Activated naive CD8-positive, alpha-beta T cell (primary cell): ENCODE results near the gene PIK3C2G.

ENCODE experiments used
- H3K27ac Mint-ChIP-seq: one replicate; pipeline ENCODE4 v1.8.0; 2021; ENCODE audit warnings: mixed read lengths
- H3K27me3 Mint-ChIP-seq: one replicate; pipeline ENCODE4 v1.8.0; 2021; ENCODE audit warnings: mixed read lengths
- H3K36me3 Mint-ChIP-seq: one replicate; pipeline ENCODE4 v1.8.0; 2021; ENCODE audit warnings: mixed read lengths
- H3K4me1 Mint-ChIP-seq: one replicate; pipeline ENCODE4 v1.8.0; 2021; ENCODE audit warnings: low read depth, mixed read lengths
- H3K4me3 Mint-ChIP-seq: one replicate; pipeline ENCODE4 v1.8.0; 2021; ENCODE audit warnings: mild to moderate bottlenecking, mixed read lengths
- H3K9me3 Mint-ChIP-seq: one replicate; pipeline ENCODE4 v1.8.0; 2021; ENCODE audit warnings: low read depth, mixed read lengths

The PIK3C2G gene

GRCh38 chr12:18261906-18262305, 588 bp downstream of the PIK3C2G start:
- no peaks in the 10 kb centered on the region for H3K4me1 Mint-ChIP-seq
- H3K36me3 Mint-ChIP-seq: no peaks in the 10 kb centered on the region
- H3K27me3 Mint-ChIP-seq: no peaks in the 10 kb centered on the region
- no peak overlapping the region for H3K4me3 Mint-ChIP-seq
- H3K9me3 Mint-ChIP-seq: peaks cover 10% of the 10 kb centered on the region
- no peak overlapping the region for H3K27ac Mint-ChIP-seq

GRCh38 chr12:18262514-18262913, 1.2 kb downstream of the PIK3C2G start:
- Mint-ChIP-seq H3K4me1 (no peaks in the 10 kb centered on the region), H3K27ac (no peak overlapping the region), H3K9me3 (peaks cover 4% of the 10 kb centered on the region)

DNA sequence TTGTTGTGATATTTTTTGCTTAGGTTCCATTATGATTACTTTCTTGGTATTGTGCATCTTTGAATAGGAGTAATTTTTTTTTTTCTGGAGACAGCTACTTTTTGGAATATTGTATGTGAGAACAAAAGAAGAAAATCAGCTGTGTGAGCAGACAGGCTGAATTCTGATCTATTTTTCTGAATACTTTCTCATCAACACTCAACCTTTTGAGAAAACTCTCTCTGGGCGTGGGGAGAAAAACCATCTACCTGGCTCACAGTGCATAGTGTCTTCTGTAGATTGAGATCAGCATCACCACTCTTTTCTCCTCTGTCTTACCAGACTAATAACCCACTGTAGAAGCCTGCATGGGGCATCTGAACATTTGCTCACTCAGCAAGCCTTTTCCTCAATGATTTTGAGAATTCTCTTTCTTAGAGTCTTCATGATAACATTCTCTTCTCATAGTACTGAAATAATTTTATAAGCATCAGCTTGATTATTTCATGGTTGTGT, 3.3 kb downstream of the PIK3C2G start:
- no peaks in the 10 kb centered on the region for H3K9me3 Mint-ChIP-seq
- no peaks in the 10 kb centered on the region for H3K4me1 Mint-ChIP-seq
- no peak overlapping the region for H3K4me3 Mint-ChIP-seq
- H3K27ac Mint-ChIP-seq: no peak overlapping the region
- no peaks in the 10 kb centered on the region for H3K36me3 Mint-ChIP-seq
- no peaks in the 10 kb centered on the region for H3K27me3 Mint-ChIP-seq

More at GRCh38 chr12:18262514-18262913, 1.2 kb downstream of the PIK3C2G start:
- Mint-ChIP-seq H3K4me3 (no peak overlapping the region), H3K36me3 (no peaks in the 10 kb centered on the region), H3K27me3 (no peaks in the 10 kb centered on the region)

GRCh38 chr12:18267427-18268099, 6.2 kb downstream of the PIK3C2G start:
- Mint-ChIP-seq H3K4me3 (no peak overlapping the region), H3K9me3 (peaks cover under 1% of the 10 kb centered on the region), H3K4me1 (no peaks in the 10 kb centered on the region), H3K27ac (no peak overlapping the region), H3K36me3 (no peaks in the 10 kb centered on the region), H3K27me3 (no peaks in the 10 kb centered on the region)

- H3K4me1 Mint-ChIP-seq: no peaks in the 10 kb centered on the region
- no peak overlapping the region for H3K4me3 Mint-ChIP-seq
- H3K36me3 Mint-ChIP-seq: no peaks in the 10 kb centered on the region
- no peaks in the 10 kb centered on the region for H3K27me3 Mint-ChIP-seq
- peaks cover 8% of the 10 kb centered on the region for H3K9me3 Mint-ChIP-seq
- H3K27ac Mint-ChIP-seq: no peak overlapping the region
Observed at GRCh38 chr12:18270958-18271460, 9.7 kb downstream of the PIK3C2G start.

GRCh38 chr12:18275981-18276380, 14.7 kb downstream of the PIK3C2G start:
- Mint-ChIP-seq H3K36me3 (no peaks in the 10 kb centered on the region), H3K27ac (no peak overlapping the region), H3K27me3 (no peaks in the 10 kb centered on the region)

GRCh38 chr12:18277196-18277595, 15.9 kb downstream of the PIK3C2G start:
- no peaks in the 10 kb centered on the region for H3K36me3 Mint-ChIP-seq
- H3K4me3 Mint-ChIP-seq: no peak overlapping the region
- no peaks in the 10 kb centered on the region for H3K27me3 Mint-ChIP-seq
- no peak overlapping the region for H3K27ac Mint-ChIP-seq
- H3K9me3 Mint-ChIP-seq: peaks cover 28% of the 10 kb centered on the region
- no peaks in the 10 kb centered on the region for H3K4me1 Mint-ChIP-seq

More at GRCh38 chr12:18275981-18276380, 14.7 kb downstream of the PIK3C2G start:
- Mint-ChIP-seq H3K4me3 (no peak overlapping the region), H3K9me3 (peaks cover 22% of the 10 kb centered on the region), H3K4me1 (no peaks in the 10 kb centered on the region)

- Mint-ChIP-seq H3K27me3 (no peaks in the 10 kb centered on the region), H3K27ac (no peak overlapping the region), H3K36me3 (no peaks in the 10 kb centered on the region), H3K4me1 (no peaks in the 10 kb centered on the region), H3K4me3 (no peak overlapping the region), H3K9me3 (peaks cover 27% of the 10 kb centered on the region)
Observed at GRCh38 chr12:18280728-18281127, 19.4 kb downstream of the PIK3C2G start.

GRCh38 chr12:18281941-18282340, 20.6 kb downstream of the PIK3C2G start:
- H3K4me3 Mint-ChIP-seq: no peak overlapping the region
- H3K27me3 Mint-ChIP-seq: no peaks in the 10 kb centered on the region

DNA sequence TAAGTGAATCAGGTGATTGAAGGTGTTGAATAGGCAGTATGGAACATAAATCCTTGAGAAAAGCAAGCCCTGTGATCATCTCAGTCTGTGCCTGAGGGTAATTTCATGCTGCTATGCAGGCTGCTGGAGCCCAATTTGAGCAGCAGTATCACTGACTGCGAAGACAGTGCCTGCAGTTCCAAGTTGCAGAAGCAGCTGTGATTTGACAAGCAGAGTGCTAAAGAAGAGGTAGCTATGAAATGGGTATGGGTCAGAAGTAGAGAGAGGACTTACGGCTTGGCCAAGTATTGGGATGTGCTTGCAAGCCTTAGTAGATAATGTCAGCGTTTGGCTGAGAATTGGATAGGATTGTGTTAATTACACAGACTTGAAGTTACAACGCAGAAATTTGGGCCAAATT, 22.5 kb downstream of the PIK3C2G start:
- no peak overlapping the region for H3K27ac Mint-ChIP-seq
- peaks cover 21% of the 10 kb centered on the region for H3K9me3 Mint-ChIP-seq
- no peaks in the 10 kb centered on the region for H3K36me3 Mint-ChIP-seq
- no peaks in the 10 kb centered on the region for H3K4me1 Mint-ChIP-seq
- H3K4me3 Mint-ChIP-seq: no peak overlapping the region
- no peaks in the 10 kb centered on the region for H3K27me3 Mint-ChIP-seq

More at GRCh38 chr12:18281941-18282340, 20.6 kb downstream of the PIK3C2G start:
- H3K4me1 Mint-ChIP-seq: no peaks in the 10 kb centered on the region
- no peak overlapping the region for H3K27ac Mint-ChIP-seq
- H3K36me3 Mint-ChIP-seq: no peaks in the 10 kb centered on the region
- H3K9me3 Mint-ChIP-seq: peaks cover 24% of the 10 kb centered on the region

DNA sequence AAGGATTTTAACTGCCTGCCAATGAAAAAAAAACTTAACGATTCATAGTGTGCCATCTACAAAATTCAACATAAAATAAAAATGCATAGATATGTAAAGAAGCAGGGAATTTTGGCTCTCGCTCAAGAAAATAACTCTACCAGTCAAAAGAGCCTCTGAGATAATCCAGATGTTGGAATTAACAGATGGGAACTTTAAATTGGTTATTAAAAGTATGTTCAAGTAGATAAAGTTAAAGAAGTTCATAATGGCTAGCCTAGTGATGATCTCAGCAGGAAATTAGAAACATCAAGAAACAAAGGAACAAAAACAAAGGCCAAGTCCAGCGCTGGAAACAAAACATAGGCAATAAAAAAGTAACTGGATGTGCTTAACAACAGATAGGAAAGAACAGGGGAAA, 23.1 kb downstream of the PIK3C2G start:
- H3K27ac Mint-ChIP-seq: no peak overlapping the region
- no peaks in the 10 kb centered on the region for H3K4me1 Mint-ChIP-seq
- peaks cover 22% of the 10 kb centered on the region for H3K9me3 Mint-ChIP-seq
- no peaks in the 10 kb centered on the region for H3K27me3 Mint-ChIP-seq
- H3K4me3 Mint-ChIP-seq: no peak overlapping the region
- H3K36me3 Mint-ChIP-seq: no peaks in the 10 kb centered on the region

DNA sequence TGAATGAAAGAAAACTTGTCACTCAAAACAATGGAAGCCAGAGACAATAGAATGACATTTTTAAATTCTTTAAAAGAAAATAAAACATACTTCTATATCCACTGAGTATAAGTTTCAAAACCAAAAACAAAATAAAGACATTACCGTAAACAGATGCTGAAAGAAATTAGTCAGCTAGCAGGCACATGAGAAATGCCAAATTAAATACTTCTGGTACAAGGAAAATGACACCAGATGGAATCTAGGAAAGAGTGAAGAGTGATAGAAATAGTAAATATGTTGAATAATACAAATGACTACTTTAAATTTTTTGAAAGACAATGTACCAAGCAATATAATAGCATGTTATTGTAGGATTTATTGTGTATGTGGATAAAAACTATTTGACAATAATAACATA, 23.8 kb downstream of the PIK3C2G start:
- Mint-ChIP-seq H3K36me3 (no peaks in the 10 kb centered on the region), H3K27ac (no peak overlapping the region), H3K27me3 (no peaks in the 10 kb centered on the region), H3K4me3 (no peak overlapping the region), H3K9me3 (peaks cover 27% of the 10 kb centered on the region), H3K4me1 (no peaks in the 10 kb centered on the region)

DNA sequence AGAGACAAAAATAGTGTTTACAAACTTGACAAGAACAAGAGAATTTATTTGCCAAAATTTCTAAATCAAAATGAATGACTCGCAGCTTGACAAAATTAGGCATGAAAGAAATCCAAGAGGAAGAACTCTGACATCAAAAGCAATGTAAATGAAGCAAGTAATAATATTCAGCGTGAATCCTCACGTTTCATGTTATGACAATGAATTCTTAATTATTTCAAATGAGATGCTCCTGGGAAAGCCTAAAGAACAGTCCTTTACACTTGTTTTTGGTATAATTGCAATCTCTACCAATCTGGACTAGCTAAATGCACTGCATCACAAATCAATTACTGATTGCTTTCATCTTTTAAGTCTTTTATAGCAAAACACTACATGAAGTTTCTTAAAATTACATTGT, 29.1 kb downstream of the PIK3C2G start:
- Mint-ChIP-seq H3K27me3 (no peaks in the 10 kb centered on the region), H3K4me1 (no peaks in the 10 kb centered on the region), H3K9me3 (peaks cover 15% of the 10 kb centered on the region), H3K4me3 (no peak overlapping the region), H3K36me3 (no peaks in the 10 kb centered on the region), H3K27ac (no peak overlapping the region)

- Mint-ChIP-seq H3K27ac (no peak overlapping the region), H3K27me3 (no peaks in the 10 kb centered on the region), H3K36me3 (no peaks in the 10 kb centered on the region), H3K9me3 (peaks cover 7% of the 10 kb centered on the region), H3K4me1 (no peaks in the 10 kb centered on the region), H3K4me3 (no peak overlapping the region)
Observed at GRCh38 chr12:18294889-18295288, 33.6 kb downstream of the PIK3C2G start.

DNA sequence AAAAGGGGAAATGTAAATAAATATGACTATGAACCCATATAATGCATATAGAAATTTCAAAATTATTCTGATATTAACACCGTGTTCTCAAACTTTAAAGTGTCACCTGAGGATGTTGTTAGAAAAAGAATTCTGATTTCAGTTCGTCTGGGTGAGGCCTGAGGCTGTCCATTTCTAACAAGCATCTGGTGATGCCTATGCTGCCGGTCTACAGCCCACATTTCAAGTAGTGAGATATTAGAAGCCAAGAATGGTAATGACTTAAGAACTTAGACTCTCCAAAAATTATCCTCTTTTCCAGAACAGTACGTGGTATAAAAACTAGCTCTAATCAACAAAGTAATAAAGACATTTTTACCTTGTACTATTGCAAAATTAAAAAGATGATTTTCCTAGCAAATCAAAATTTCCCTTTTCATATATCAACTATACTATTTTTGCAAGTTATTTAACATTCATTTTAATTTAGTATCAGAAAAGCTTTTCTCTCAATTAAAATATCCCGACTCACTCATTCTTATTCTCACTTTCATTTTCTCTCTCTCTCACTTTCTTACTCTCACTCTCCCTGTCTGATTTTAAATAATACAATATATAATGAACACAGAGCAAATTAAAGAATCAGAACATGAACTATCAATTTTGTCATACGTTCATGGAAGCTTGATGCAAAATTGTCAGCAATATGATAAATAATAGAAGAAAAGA, 35.0 kb downstream of the PIK3C2G start:
- H3K4me1 Mint-ChIP-seq: no peaks in the 10 kb centered on the region
- H3K9me3 Mint-ChIP-seq: peaks cover 9% of the 10 kb centered on the region
- no peaks in the 10 kb centered on the region for H3K36me3 Mint-ChIP-seq
- H3K27ac Mint-ChIP-seq: no peak overlapping the region
- no peak overlapping the region for H3K4me3 Mint-ChIP-seq
- no peaks in the 10 kb centered on the region for H3K27me3 Mint-ChIP-seq
